DOHH2 (cell line): ENCODE measurements around the gene HK1.

ENCODE experiments used
- H3F3A ChIP-seq: fragments of 200-600 bp; sonication (generic), shearing (Covaris generic); 2 replicates; pipeline ENCODE4 v1.6.0; 2016; ENCODE audit warnings: antibody characterized with exemption, mild to moderate bottlenecking; ENCODE audit not compliant: control insufficient read depth, insufficient read depth
- H3K27ac ChIP-seq: fragments of 200-600 bp; sonication (generic); 2 replicates; pipeline ENCODE4 v1.5.1; 2014; ENCODE audit warnings: low read depth, mild to moderate bottlenecking, low read length, moderate library complexity
- H3K27me3 ChIP-seq: fragments of 200-600 bp; sonication (generic); 2 replicates; pipeline ENCODE4 v1.6.1; 2014; ENCODE audit warnings: mild to moderate bottlenecking, low read length, mixed read lengths; ENCODE audit not compliant: control insufficient read depth
- H3K36me3 ChIP-seq: fragments of 200-600 bp; sonication (generic); 2 replicates; pipeline ENCODE4 v1.6.1; 2014; ENCODE audit warnings: mild to moderate bottlenecking, low read length, moderate library complexity, mixed read lengths; ENCODE audit not compliant: control insufficient read depth
- H3K4me1 ChIP-seq: fragments of 200-600 bp; sonication (generic); 2 replicates; pipeline ENCODE4 v1.6.1; 2014; ENCODE audit warnings: mild to moderate bottlenecking, low read length, mixed read lengths; ENCODE audit not compliant: control insufficient read depth
- H3K4me2 ChIP-seq: fragments of 200-600 bp; sonication (generic); 2 replicates; pipeline ENCODE4 v1.6.0; 2014; ENCODE audit warnings: mild to moderate bottlenecking, low read length, moderate library complexity
- H3K4me3 ChIP-seq: fragments of 200-600 bp; sonication (generic); 2 replicates; pipeline ENCODE4 v1.5.1; 2014; ENCODE audit warnings: mild to moderate bottlenecking, low read length, mixed read lengths
- H3K79me2 ChIP-seq: fragments of 200-600 bp; sonication (generic); 2 replicates; pipeline ENCODE4 v1.6.1; 2014; ENCODE audit warnings: mild to moderate bottlenecking, low read length, mixed read lengths; ENCODE audit not compliant: control insufficient read depth
- H3K9me2 ChIP-seq: fragments of 200-600 bp; sonication (generic); replicated peaks from 2 replicates; pipeline ENCODE4 v1.6.1; 2014; ENCODE audit warnings: mild to moderate bottlenecking, low read length, mixed read lengths; ENCODE audit not compliant: control insufficient read depth
- H3K9me3 ChIP-seq: fragments of 200-600 bp; sonication (generic); 2 replicates; pipeline ENCODE4 v1.6.1; 2014; ENCODE audit warnings: antibody characterized with exemption, low read length, mixed read lengths; ENCODE audit not compliant: control insufficient read depth, insufficient read depth
- H4K20me1 ChIP-seq: fragments of 200-600 bp; sonication (generic); 2 replicates; pipeline ENCODE4 v1.6.0; 2014; ENCODE audit warnings: low read depth, mild to moderate bottlenecking, antibody characterized with exemption, low read length, moderate library complexity; ENCODE audit not compliant: control insufficient read depth, insufficient read depth
- CTCF ChIP-seq: fragments of 200-600 bp; sonication (generic); IDR thresholded peaks from one replicate; pipeline ENCODE4 v1.5.1; 2014; ENCODE audit warnings: antibody characterized with exemption, mild to moderate bottlenecking, low read depth, low read length; ENCODE audit not compliant: poor library complexity, severe bottlenecking
- EZH2phosphoT487 ChIP-seq: fragments of 200-600 bp; sonication (generic); IDR thresholded peaks from 2 replicates; pipeline ENCODE4 v1.6.1; 2017; ENCODE audit warnings: borderline replicate concordance, mild to moderate bottlenecking, antibody characterized with exemption, low read length, moderate library complexity, mixed read lengths

HK1 gene

GRCh38 chr10:69418052-69418752 lies 139.9 kb downstream of the HK1 start:
- no peaks in the 10 kb centered on the region for H3K4me1 ChIP-seq
- no peaks in the 10 kb centered on the region for H4K20me1 ChIP-seq
- H3K79me2 ChIP-seq = no peaks in the 10 kb centered on the region
- H3F3A ChIP-seq = no peaks in the 10 kb centered on the region
- H3K4me3 ChIP-seq = no peak overlapping the region
- H3K27me3 ChIP-seq = 0 out of 2 replicates have a peak, but pooled peaks cover 8% of the 10 kb centered on the region
- TF ChIP-seq EZH2phosphoT487 (no peak), CTCF (no peak)
- no peaks in the 10 kb centered on the region for H3K9me3 ChIP-seq
- no peak overlapping the region for H3K4me2 ChIP-seq
- no peaks in the 10 kb centered on the region for H3K36me3 ChIP-seq
- no peak overlapping the region for H3K27ac ChIP-seq
- H3K9me2 ChIP-seq = no peaks in the 10 kb centered on the region

- Histone ChIP-seq H3K27ac (no peak overlapping the region), H3K9me3 (no peaks in the 10 kb centered on the region), H3K36me3 (no peaks in the 10 kb centered on the region), H4K20me1 (no peaks in the 10 kb centered on the region), H3K4me2 (no peak overlapping the region), H3K79me2 (no peaks in the 10 kb centered on the region), H3K27me3 (0 out of 2 replicates have a peak, but pooled peaks cover 8% of the 10 kb centered on the region), H3K9me2 (no peaks in the 10 kb centered on the region), H3K4me1 (peaks cover 7% of the 10 kb centered on the region), H3F3A (no peaks in the 10 kb centered on the region), H3K4me3 (no peak overlapping the region)
- no peak for TF ChIP-seq CTCF
- TF ChIP-seq EZH2phosphoT487 = no peak
These were observed 140.9 kb downstream of the HK1 start for GRCh38 chr10:69419096-69419743.

GRCh38 chr10:69419744-69420126 lies 141.4 kb downstream of the HK1 start:
- 0 out of 2 replicates have a peak, but pooled peaks cover 8% of the 10 kb centered on the region for H3K27me3 ChIP-seq

More at GRCh38 chr10:69419744-69420126, 141.4 kb downstream of the HK1 start:
- H4K20me1 ChIP-seq = no peaks in the 10 kb centered on the region
- no peak overlapping the region for H3K27ac ChIP-seq
- no peak overlapping the region for H3K4me2 ChIP-seq
- no peaks in the 10 kb centered on the region for H3K79me2 ChIP-seq
- no peak for TF ChIP-seq CTCF
- no peak for TF ChIP-seq EZH2phosphoT487
- no peaks in the 10 kb centered on the region for H3K9me2 ChIP-seq
- H3F3A ChIP-seq = no peaks in the 10 kb centered on the region
- H3K4me1 ChIP-seq = peaks cover 8% of the 10 kb centered on the region
- no peak overlapping the region for H3K4me3 ChIP-seq
- no peaks in the 10 kb centered on the region for H3K9me3 ChIP-seq
- no peaks in the 10 kb centered on the region for H3K36me3 ChIP-seq
